Measurements from ENCODE around the gene STK16.

GRCh38 chr2:219234331-219234730, 10.9 kb upstream of the STK16 start:
- TF ChIP-seq CTCF (IDR thresholded peaks at IDR 0.05) (no peak), POLR2A (IDR thresholded peaks at IDR 0.05) (no peak)
